NCI-H1417 treated with DMSO at 0.1 percent for 48 hours (cell line): ENCODE results near the gene DGLUCY.
"Not testable (repeated sequence)": the region's sequence is repeated elsewhere in the genome, so short reads cannot be mapped to it uniquely, and the experiment has no call there.

ENCODE experiments used
- DNase-seq: peaks from one replicate; lab custom pipeline; 2025; lab: John Stamatoyannopoulos, UW

DGLUCY gene

DNA sequence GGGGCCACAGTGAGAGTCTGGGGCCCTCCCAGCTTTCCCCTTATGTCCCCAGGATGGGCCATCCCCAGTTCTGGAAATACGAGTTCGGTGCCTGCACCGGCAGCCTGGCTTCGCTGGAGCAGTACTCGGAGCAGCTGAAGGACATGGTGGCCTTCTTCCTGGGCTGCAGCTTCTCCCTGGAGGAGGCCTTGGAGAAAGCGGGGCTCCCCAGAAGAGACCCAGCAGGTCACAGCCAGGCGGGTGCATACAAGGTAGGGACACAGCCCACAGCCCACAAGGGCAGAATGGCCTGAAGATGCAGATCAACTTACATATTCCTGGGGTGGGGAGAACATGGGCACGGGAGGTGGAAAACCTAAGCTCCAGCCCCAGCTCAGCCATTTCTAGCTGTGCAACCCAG lies 56.1 kb downstream of the DGLUCY start:
- no peak for DNase-seq

DNA sequence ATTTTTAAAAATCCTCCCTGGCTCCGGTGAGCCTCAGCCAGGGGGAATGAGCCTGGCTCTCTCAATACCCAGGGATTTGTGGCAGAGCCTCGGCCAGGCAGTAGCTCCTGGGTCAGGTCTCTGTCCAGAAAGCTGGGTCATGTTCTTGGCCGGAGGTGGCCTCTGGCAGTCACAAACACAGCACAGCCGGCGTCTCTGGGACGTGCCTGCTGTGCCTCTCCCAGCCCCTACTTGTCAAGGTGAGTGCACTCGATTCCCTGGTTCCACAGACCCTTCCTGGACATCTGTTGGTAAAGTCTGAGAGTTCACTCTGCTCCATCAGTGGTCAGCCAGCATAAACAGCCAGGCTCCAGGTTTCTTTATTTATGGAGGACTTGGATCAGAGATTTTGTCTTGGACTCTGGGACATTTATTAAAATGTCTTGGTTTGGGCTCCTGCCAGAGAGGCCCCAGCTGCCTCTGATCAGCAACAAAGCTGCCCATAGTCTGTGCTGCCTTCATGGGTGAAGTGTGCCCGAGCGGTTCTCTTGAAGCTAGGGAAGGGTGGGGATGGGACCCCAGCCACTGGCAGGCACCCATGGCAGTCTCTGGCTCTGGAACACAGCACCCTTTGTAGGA lies 56.7 kb downstream of the DGLUCY start:
- DNase-seq, result no peak

DNA sequence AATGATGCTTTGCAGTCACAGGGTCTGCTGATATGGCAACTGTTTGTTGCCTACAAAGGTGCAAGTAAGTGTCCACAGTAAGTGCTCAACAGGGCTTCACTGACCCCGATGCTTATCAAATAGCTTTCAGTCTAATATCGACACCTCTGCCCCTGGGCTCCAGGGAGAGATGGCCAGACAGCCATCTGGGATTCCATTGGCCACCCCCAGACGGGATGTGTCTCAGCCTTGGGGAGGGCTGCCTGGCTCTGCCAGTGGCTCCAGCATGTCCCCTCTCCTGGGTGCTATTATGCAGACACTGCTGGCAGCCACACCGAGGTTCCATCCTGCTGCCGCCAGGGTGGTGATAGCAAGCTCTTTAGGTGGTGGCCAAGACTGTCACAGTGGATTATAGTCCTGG lies 57.4 kb downstream of the DGLUCY start:
- DNase-seq, result no peak

DNA sequence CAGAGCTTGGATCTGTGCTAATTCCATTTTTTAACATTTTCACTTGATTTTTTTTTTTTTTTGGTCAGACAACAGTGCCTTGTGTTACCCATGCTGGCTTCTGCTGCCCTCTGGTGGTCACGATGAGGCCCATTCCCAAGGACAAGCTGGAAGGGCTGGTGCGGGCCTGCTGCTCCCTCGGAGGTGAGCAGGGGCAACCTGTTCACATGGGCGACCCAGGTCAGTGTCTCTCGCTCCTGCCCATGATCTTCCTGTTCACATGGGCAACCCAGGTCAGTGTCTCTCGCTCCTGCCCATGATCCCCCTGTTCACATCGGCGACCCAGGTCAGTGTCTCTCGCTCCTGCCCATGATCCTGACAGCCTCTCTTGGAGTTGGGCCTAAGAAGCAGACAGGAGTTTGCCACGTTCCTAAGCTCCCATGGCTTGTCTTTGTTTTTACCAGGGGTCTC lies 59.4 kb downstream of the DGLUCY start:
- peak; percentile 24 for DNase-seq

DNA sequence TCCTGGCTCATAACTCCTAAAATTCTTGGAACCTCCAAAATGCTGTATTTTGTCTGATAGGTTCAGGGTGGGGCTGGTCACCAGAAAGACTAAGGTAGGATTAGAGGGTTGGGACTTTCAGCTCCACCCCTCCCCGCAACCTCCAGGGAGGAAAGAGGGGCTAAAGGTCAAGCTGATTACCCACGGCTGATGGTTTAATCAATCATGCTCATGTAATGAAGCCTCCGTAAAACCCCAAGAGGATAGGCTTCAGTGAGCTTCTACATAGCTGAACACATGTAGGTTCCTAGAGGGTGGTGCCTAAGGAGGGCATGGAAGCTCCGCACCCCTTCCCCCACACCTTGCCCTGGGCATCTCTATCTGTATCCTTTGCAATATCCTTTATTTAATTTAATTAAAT lies 60.0 kb downstream of the DGLUCY start:
- DNase-seq, result no peak

DNA sequence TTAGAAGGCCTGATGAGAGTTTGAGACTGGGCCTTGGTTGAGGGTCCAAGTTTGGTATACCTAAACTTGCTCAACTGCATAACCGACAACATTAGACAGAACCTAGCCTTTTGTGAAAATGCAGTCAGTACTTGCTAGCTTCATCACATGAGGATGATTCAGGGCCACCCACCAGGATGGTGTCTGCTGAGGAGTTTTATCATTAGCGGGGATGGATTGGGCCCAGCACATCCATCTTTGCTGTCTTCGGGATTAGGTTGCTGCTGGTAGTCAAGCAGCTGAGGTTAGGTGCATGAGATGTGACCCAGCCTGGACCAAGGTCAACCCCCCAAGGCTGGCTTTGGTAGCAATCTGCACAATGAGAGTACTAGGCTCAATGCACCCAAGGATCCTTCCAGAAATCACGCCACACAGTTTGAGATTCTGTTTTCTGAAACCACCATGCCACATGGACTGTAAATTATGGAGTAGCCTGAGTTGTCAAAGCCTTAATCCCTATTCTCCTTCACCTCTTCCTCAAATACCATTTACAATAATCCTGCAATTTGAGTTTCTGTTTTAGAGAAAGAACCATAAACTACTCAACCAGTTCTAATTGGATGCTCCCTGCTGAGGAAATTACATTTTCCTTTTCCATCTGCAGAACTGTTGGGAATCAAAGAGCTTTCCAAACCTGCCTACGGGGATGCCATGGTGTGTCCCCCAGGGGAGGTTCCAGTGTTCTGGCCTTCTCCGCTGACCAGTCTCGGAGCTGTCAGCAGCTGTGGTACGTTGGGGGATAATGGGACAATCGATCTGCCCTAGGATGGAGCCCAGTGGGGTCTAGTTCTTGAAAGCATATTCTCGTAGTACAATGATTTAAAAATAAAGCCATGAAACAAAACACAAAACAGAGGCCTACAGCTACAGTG lies 61.7 kb downstream of the DGLUCY start:
- no peak for DNase-seq

DNA sequence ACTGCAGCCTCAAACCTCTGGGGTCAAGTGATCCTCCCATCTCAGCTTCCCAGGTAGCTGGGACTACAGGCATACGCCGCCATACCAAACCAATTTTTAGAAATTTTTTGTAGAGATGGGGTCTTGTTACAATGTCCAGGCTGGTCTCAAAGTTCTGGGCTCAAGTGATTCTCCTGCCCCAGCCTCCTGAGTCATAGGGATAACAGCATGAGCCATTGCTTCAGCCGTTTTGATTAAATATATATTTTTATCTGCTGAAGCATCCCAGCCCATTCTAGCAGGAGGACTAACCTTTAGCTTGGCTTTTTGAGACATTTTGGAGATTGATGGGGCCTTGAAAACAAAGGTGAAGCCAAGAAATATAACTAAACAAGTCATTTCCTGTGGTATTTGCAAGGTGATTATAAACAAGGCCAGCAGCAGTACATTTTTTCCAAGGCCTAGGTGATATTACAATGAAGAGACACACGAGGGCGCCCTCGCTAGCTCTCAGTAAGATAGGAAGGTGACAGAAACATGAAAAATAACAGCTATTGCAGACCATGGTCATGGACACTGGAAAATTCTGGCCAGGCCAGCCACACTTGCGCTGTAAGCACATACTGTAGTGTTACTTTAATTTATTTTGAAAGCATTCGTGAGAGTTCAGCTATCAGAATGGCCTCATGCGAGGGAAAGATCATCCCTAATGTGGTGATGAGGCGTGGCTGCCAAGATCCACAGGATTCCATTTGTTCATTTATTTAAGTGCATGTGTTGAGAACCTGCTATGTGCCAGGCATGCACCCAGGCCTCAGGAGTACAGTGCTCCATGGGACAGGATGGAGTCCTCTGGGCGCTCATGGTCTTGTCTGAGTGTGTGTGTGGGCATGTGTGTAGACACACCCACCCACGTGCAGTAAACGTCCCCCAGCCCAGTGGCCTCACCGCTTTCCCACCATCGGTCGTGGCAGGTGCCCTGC lies 63.5 kb downstream of the DGLUCY start:
- peak; percentile 22 for DNase-seq

DNA sequence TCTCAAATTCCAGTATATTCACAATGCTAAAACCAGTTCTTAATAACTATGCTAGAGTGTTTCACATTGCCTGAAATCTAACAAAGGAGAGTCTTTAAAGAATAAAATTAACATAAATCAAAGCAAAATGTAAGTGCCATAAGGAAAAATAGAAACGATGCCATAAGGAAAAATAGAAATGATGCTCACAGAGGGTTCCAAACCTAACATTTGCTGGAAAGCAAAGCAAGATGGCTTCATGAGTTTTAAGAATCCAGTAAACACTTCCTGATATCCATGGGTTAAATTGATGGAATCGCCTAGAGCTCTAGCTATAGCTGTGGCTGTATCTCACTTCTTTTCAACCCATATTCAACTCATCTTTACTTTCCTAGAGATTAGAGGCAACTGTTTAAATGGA lies 66.7 kb downstream of the DGLUCY start:
- DNase-seq, result no peak

DNA sequence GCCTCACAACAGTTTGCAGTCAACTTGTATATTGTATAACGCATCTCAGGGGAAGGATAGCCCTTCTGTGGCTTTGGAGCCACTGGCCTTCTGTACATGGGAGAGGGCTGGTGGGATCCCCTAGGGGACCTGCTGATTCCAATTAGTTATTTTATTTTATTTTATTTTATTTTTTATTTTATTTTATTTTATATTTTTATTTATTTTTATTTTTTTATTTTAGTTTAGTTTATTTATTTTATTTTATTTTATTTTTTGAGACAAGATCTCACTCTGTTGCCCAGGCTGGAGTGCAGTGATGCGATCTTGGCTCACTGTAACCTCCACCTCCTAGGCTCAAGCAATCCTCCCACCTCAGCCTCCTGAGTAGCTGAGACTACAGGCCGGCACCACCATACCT lies 68.9 kb downstream of the DGLUCY start:
- DNase-seq, result not testable (repeated sequence)

DNA sequence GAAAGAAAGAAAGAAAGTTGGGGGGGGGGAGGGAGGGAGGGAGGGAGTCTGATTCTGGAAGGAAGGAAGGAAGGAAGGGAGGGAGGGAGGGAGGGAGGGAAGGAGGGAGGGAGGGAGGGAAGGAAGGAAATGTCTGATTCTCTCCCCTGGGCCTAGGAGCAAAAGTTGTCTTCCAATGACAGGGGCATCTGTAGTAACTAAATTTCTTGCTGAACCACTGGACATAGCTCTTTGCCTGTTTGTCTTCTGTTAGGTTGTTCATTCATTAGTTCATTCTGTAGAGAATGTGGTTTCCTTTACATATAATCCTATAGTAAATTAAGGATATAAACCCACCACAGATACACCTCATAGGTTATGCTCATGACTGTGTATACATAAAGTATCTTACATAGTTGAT lies 70.7 kb downstream of the DGLUCY start:
- DNase-seq, result no peak

DNA sequence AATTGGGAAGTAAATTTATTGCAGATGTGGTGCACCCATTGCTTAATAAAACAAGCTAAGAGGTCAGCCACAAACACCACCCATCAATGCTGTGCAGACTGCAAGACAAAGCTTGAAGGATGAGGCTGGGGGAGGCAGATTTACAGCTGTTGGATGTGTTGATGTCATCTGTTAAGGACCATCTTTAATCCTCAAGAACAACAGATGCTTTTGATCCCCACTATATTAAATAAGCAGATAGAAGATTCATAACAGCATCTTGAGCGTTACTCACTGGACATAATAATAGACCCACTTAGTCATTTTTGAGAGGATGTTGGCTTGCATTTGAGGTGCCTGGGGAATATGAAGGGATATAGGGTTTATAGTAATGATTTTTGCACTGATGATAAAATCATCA lies 71.8 kb downstream of the DGLUCY start:
- no peak for DNase-seq

DNA sequence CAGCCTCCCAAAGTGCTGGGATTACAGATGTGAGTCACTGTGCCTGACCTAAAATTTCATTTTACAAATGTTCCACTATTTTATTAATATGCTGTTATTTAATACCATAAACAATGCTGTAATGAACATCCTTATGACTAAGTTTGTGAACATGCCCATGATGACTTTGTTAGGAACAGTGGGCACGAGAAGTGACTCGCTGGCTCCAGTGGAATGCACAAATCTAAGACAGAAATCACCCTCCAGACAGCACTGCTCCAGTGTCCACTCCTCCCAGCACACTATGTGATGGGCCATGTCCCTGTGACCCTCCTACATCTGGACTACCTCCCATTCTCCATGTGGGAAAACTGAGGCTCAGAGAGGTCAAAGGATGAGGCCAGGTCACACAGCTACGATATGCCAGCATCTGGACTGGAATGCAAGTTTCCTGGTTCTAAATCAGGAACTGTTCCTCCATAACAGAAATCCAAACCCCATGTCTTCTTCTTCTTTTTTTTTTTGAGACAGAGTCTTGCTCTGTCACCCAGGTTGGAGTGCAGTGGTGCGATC lies 72.7 kb downstream of the DGLUCY start:
- no peak for DNase-seq

DNA sequence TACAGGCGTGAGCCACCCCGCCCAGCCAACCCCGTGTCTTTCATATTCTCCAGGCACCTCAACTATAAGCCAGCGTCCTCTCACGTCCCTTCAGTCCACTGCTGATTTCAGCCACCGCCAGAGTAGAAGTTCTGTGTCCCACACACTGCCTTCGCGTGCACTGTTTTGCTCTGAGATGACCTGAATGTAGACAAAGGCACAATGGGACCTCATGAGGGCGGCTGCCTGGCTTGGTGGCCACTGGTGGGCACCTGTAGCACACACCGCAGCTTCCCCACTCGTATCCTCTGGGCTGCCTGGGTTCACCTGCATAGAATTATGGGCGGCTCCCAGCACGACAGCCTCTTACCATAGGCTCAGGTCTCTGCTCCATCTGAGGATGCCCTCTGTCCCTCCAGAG lies 73.4 kb downstream of the DGLUCY start:
- no peak for DNase-seq

DNA sequence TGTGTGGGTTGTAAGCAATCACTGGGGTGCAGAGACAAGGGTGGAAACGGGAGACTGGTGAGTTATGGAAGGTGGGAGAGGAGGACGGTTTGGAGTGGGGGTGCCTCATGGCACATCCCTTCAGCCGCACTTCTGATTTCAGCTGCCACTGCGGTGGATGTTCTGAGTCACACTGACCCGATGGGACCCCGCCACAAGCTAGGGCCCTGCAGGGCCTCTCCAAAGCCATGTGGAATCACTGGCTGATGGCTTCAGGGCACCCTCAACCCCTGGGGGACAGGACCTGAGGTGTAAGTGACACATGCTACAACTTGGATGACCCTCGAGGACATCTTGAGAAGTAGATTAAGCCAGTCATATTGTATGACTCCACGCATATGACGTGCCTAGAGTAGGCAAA lies 77.0 kb downstream of the DGLUCY start:
- no peak for DNase-seq

DNA sequence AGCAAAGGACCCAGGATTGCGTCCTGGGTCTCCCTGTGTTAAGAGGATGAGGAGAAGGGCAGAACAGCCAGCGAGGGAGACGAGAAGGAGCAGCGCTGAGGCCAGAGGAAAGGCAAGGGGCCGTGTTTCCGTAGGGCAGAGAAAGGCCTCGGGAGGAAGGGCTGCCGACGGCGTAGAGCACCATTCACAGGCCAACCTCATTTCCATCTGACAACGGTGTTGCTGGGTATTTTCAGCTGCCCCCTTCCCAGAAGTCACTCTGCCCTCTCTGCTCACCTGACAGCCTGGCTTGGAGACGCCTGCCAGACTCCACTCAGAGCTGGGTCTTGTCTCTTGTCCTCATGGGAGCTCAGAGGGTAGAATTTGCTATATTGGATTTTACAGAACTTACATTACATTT lies 79.2 kb downstream of the DGLUCY start:
- no peak for DNase-seq

DNA sequence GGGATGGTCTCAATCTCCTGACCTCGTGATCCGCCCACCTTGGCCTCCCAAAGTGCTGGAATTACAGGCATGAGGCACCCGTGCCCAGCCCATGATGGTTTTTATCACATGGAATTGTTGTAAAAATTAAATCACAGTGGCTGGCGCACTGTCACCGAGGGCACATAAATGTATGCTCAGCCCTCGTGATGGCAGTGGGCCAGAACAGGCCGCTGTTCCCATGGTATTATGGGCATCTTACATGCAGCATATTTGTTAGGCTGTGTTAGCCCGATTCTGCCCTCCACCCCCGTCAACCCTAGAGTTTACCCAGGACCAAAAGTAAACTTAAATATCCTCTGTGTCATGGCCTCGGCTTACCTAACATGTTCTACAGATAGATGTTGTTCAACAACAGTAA lies 82.0 kb downstream of the DGLUCY start:
- DNase-seq, result no peak

DNA sequence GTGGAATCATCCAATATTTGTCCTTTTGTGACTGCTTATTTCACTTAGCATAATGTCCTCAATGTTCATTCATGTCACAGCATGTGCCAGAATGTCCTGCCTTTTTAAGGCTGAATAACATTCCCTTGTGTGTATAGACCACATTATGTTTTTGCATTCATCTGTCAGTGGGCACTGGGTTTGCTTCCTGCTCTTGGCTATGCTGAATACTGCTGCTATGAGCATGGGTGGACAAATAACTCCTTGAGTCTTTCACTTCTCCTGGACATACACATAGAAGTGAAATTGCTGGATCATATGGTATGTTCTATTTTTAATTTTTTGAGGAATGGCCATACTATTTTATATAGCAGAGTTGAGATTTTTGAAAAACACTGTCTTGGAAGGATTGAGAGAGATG lies 83.8 kb downstream of the DGLUCY start:
- no peak for DNase-seq

DNA sequence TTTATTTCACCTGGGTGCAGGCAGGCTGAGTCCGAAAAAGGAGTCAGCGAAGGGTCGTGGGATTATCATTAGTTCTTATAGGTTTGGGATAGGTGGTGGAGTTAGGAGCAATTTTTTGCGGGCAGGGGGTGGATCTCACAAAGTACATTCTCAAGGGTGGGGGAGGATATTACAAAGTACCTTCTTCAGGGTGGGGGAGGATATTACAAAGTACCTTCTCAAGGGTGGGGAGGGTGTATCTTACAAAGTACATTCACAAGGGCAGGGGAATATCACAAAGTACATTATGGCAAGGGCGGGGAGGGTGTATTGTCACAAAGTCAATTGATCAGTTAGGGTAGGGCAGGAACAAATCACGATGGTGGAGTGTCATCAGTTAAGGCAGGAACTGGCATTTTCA lies 86.9 kb downstream of the DGLUCY start:
- DNase-seq, result not testable (repeated sequence)

DNA sequence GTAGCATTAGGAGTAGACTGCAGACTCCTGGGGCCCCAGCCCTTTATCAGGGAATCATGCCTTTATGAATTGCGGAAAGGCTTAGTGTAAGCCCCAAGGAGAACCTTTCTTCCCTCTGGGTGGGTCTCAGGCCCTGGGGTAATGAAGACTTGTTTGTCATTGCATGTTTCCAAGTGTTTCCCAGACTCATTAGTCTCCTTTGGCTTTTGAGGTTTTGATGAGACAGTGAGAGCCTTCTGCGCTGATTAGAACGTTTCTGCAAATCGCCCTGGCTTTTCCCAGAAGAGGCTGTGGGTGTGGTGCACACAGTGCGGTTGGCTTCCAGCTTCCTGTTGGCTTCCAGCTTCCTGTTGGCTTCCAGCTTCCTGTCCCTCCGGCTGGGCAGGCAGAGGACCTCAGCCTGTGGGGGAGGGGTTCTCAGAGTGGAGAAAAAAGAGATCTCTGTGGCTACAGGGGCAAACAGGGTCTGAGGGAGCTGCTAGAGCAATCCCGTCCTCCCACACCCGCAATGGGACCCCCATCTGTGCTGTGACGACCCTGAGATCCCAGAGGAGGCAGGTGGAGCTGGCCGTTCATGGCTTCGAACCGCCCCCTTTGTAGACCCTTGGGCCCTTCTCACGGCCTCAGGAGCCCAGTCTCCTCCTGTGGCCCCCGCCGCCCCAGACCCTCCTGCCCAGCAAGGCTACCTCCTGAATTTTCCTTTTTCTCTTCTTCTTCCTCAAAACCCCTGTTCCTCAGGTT lies 88.5 kb downstream of the DGLUCY start:
- DNase-seq, result no peak

DNA sequence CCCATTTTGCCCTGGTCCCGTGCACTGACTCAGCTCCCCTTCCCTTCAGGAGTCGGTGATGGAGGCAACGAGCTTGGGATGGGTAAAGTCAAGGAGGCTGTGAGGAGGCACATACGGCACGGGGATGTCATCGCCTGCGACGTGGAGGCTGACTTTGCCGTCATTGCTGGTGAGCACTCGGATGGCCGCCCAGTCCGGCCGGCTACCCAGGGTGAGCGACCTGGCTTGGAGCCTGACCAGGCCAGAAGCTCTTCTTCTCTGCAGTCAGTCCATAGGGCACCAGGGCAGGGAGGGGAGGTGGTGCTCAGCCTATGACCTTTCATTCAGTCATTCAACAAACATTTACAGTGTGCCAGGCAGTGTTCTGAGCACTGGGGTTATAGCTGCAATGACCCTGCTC lies 90.8 kb downstream of the DGLUCY start:
- no peak for DNase-seq

DNA sequence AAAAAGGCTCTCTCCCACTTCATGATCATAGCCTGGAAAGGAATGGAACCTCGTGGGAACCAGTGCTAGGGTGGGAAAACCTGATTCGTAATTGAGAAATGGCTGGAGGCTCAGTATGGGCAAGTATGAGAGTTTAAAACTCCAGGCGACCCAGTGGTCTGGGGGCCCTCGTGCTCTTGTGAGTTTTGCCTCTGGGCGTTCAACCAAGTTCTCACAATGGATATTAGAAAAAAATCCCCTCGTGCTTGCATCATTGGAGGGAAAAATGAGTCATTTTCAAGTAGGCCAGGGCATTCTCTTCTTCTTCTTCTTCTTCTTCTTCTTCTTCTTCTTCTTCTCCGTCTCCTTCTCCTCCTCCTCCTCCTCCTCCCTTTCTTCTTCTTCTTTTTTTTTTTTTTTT lies 91.6 kb downstream of the DGLUCY start:
- DNase-seq, result no peak
